Skin of body (tissue), 2 donors: ENCODE results near the gene NDUFA7. TPM values are rescaled to one million over a fixed set of nuclear protein-coding genes. Genes with fewer than 3 reads are reported as not detected.
"Not testable (repeated sequence)": the region's sequence is repeated elsewhere in the genome, so short reads cannot be mapped to it uniquely, and the experiment has no call there.

Experiments
- DNase-seq: peaks from one replicate; lab custom pipeline; 2025; lab: John Stamatoyannopoulos, UW
- total RNA-seq: library from RNA; depleted of rRNA; stranded (reverse); fragments of >200 nt; gene quantifications from one replicate; pipeline ENCODE4 v1.2.3, GENCODE V29; 2014

The NDUFA7 gene
- total RNA-seq, 1 donor from 2014 or later, result 14.8 TPM

- no peak for DNase-seq
These were observed 55.3 kb downstream of the NDUFA7 start for GRCh38 chr19:8265872-8266271.

- not testable (repeated sequence) for DNase-seq
These were observed 56.9 kb downstream of the NDUFA7 start for GRCh38 chr19:8264248-8264647.

- no peak for DNase-seq
These were observed 58.7 kb downstream of the NDUFA7 start for GRCh38 chr19:8262431-8262830.

- no peak for DNase-seq
These were observed 59.3 kb downstream of the NDUFA7 start for GRCh38 chr19:8261881-8262280.

- no peak for DNase-seq
These were observed 59.8 kb downstream of the NDUFA7 start for GRCh38 chr19:8261347-8261746.

Other genes with a start within 250 kb of the NDUFA7 start
- 6.9 TPM for gene FBN3, start 171.8 kb downstream of the NDUFA7 start, total RNA-seq
- gene CERS4, start 112.0 kb downstream of the NDUFA7 start, total RNA-seq, result 55.2 TPM
- 8.4 TPM for gene CD320, start 13.0 kb downstream of the NDUFA7 start, total RNA-seq
- 555 TPM for gene RPS28, start 121 bp upstream of the NDUFA7 start, total RNA-seq
- 4.8 TPM for gene KANK3, start 21.9 kb upstream of the NDUFA7 start, total RNA-seq
- gene ANGPTL4, start 42.8 kb upstream of the NDUFA7 start, total RNA-seq, result 5.8 TPM
- gene RAB11B, start 69.0 kb upstream of the NDUFA7 start, total RNA-seq, result 76.5 TPM
- 24.0 TPM for gene MARCHF2, start 91.9 kb upstream of the NDUFA7 start, total RNA-seq
- gene HNRNPM, start 123.6 kb upstream of the NDUFA7 start, total RNA-seq, result 94.2 TPM
- 2.3 TPM for gene PRAM1, start 181.3 kb upstream of the NDUFA7 start, total RNA-seq
- gene ZNF414, start 192.8 kb upstream of the NDUFA7 start, total RNA-seq, result 4.8 TPM